Measurements from ENCODE around the gene KIAA0232.

- TF ChIP-seq POLR2AphosphoS5 (IDR thresholded peaks at IDR 0.05; ENCODE audit: borderline replicate concordance, low read depth, low read length) (no peak), EZH2 (IDR thresholded peaks at IDR 0.05) (no peak), FOXP2 (optimal IDR thresholded peaks at IDR 0.05; ENCODE audit: control extremely low read depth, extremely low read length, insufficient read depth) (no peak)
Measured at GRCh38 chr4:6775746-6776145, 6.8 kb upstream of the KIAA0232 start.
